Loucy (cell line): ENCODE measurements around the gene CCM2.

ENCODE experiments used
- H2AFZ ChIP-seq: fragments of 200-600 bp; sonication (generic); 2 replicates; pipeline ENCODE4 v1.6.0; 2016; ENCODE audit warnings: antibody characterized with exemption, mild to moderate bottlenecking, low read length, moderate library complexity
- H3F3A ChIP-seq: fragments of 200-600 bp; 2 replicates; pipeline ENCODE4 v1.6.0; 2016; ENCODE audit warnings: antibody characterized with exemption, low read depth, mild to moderate bottlenecking
- H3K27me3 ChIP-seq: fragments of 200-600 bp; sonication (generic); 2 replicates; pipeline ENCODE4 v1.6.1; 2014; ENCODE audit warnings: low read length, mild to moderate bottlenecking; ENCODE audit not compliant: insufficient read depth, poor library complexity, severe bottlenecking
- H3K36me3 ChIP-seq: fragments of 200-600 bp; sonication (generic); 2 replicates; pipeline ENCODE4 v1.6.1; 2016; ENCODE audit warnings: low read length; ENCODE audit not compliant: insufficient read depth
- H3K4me1 ChIP-seq: fragments of 200-600 bp; sonication (generic); 2 replicates; pipeline ENCODE4 v1.5.1; 2014; ENCODE audit warnings: low read length, mild to moderate bottlenecking; ENCODE audit not compliant: insufficient read depth, poor library complexity, severe bottlenecking
- H3K4me2 ChIP-seq: fragments of 200-600 bp; sonication (generic); 2 replicates; pipeline ENCODE4 v1.6.0; 2014; ENCODE audit warnings: antibody characterized with exemption, low read length, low read depth, mild to moderate bottlenecking; ENCODE audit not compliant: poor library complexity, severe bottlenecking
- H3K4me3 ChIP-seq: fragments of 200-600 bp; sonication (generic); 2 replicates; pipeline ENCODE4 v1.5.1; 2014; ENCODE audit warnings: low read length, mild to moderate bottlenecking, mixed read lengths; ENCODE audit not compliant: poor library complexity, severe bottlenecking
- H3K79me2 ChIP-seq: fragments of 200-600 bp; sonication (generic); 2 replicates; pipeline ENCODE4 v1.6.1; 2014; ENCODE audit warnings: low read length; ENCODE audit not compliant: insufficient read depth
- H3K9ac ChIP-seq: fragments of 200-600 bp; sonication (generic); 2 replicates; pipeline ENCODE4 v1.6.0; 2014; ENCODE audit warnings: mild to moderate bottlenecking, low read depth, low read length, moderate library complexity; ENCODE audit not compliant: poor library complexity, severe bottlenecking
- H3K9me2 ChIP-seq: fragments of 200-600 bp; sonication (generic); replicated peaks from 2 replicates; pipeline ENCODE4 v1.6.1; 2016; ENCODE audit warnings: low read depth, low read length, mixed read lengths
- H3K9me3 ChIP-seq: fragments of 200-600 bp; sonication (generic); 2 replicates; pipeline ENCODE4 v1.6.1; 2014; ENCODE audit warnings: mild to moderate bottlenecking, antibody characterized with exemption, low read length, low read depth; ENCODE audit not compliant: insufficient read depth
- H4K20me1 ChIP-seq: fragments of 200-600 bp; sonication (generic); 2 replicates; pipeline ENCODE4 v1.6.0; 2014; ENCODE audit warnings: antibody characterized with exemption, low read length, mild to moderate bottlenecking; ENCODE audit not compliant: insufficient read depth, poor library complexity, severe bottlenecking
- CTCF ChIP-seq: fragments of 200-600 bp; sonication (generic); conservative IDR thresholded peaks from 2 replicates; pipeline ENCODE4 v1.5.1; 2014; ENCODE audit warnings: mild to moderate bottlenecking, antibody characterized with exemption, low read length
- EZH2phosphoT487 ChIP-seq: fragments of 200-600 bp; IDR thresholded peaks from 2 replicates; pipeline ENCODE4 v1.6.1; 2018; ENCODE audit warnings: antibody characterized with exemption, mild to moderate bottlenecking, moderate library complexity, borderline replicate concordance

The CCM2 gene

DNA sequence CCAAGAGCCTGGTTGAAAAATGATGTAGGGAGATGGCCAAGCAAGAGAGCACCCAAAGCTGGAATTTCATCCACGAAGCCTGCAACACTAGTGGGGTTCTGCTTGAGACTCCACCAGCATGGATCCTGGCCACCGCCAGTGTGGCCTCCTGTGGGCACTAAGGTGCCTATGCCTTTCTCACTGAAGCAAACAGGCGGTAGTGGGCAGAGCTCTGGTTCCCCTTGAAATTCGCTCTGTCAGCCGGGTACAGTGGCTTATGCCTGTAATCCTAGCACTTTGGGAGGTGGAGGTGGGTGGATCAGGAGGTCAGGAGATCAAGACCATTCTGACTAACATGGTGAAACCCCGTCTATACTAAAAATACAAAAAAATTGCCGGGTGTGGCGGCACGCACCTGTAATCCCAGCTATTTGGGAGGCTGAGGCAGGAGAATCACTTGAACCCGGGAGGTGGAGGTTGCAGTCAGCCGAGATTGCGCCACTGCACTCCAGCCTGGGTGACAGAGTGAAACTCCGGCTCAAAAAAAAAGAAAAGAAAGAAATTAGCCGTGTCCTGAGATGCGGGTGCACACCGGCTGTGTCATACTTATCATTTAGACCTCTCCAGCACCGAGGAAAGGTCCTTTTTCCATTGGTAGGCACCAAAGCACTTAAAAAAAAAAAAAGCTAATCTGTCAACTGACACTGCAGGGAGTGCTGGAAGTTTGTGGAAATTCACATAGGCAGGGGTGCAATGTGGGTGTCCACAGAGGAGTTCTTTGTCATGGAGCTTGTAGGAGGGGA lies 28.3 kb downstream of the CCM2 start:
- Histone ChIP-seq H4K20me1 (peaks cover 45% of the 10 kb centered on the region), H3K9ac (peak overlapping the region; percentile 98), H3K79me2 (peaks cover 86% of the 10 kb centered on the region), H3K27me3 (no peaks in the 10 kb centered on the region), H2AFZ (no peak overlapping the region), H3K4me1 (peaks cover 57% of the 10 kb centered on the region), H3K9me2 (no peaks in the 10 kb centered on the region), H3K9me3 (peaks cover 3% of the 10 kb centered on the region; the same call in 1 of the 2 replicates), H3K4me2 (peak overlapping the region; percentile 90), H3F3A (peaks cover 7% of the 10 kb centered on the region), H3K4me3 (peak overlapping the region; percentile 92), H3K36me3 (no peaks in the 10 kb centered on the region)
- TF ChIP-seq CTCF (no peak), EZH2phosphoT487 (no peak)

DNA sequence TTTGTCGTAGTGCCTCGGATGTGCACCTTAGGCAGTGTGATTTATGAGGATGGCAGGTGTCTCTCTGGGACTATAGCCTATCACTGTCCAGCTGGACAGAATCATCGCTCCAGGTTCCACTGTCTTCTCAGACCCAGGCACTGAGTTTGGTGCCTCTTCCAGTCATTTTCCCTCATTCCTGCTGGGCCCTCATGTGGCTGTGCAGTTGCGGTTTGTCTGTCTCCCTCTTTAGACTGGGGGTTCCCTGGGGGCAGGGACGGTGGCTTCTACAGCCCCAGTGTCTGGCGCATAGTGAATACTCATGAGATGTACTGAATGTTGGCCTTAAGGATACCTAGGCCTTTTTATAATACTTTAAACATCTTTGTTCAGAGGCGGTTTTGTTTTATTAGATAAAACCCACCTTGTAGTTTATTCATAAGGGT lies 28.9 kb downstream of the CCM2 start:
- peak overlapping the region; percentile 92 for H3K4me3 ChIP-seq
- no peaks in the 10 kb centered on the region for H3K36me3 ChIP-seq
- H3K27me3 ChIP-seq: no peaks in the 10 kb centered on the region
- H3K9me2 ChIP-seq: no peaks in the 10 kb centered on the region
- no peak for TF ChIP-seq EZH2phosphoT487
- no peak for TF ChIP-seq CTCF
- no peak overlapping the region for H2AFZ ChIP-seq
- peaks cover 87% of the 10 kb centered on the region for H3K79me2 ChIP-seq
- peak overlapping the region; percentile 90 for H3K4me2 ChIP-seq
- peaks cover 63% of the 10 kb centered on the region for H3K4me1 ChIP-seq
- peak overlapping the region; percentile 98 for H3K9ac ChIP-seq
- H3F3A ChIP-seq: peaks cover 7% of the 10 kb centered on the region
- H3K9me3 ChIP-seq: peaks cover 3% of the 10 kb centered on the region; the same call in 1 of the 2 replicates
- H4K20me1 ChIP-seq: peaks cover 51% of the 10 kb centered on the region

DNA sequence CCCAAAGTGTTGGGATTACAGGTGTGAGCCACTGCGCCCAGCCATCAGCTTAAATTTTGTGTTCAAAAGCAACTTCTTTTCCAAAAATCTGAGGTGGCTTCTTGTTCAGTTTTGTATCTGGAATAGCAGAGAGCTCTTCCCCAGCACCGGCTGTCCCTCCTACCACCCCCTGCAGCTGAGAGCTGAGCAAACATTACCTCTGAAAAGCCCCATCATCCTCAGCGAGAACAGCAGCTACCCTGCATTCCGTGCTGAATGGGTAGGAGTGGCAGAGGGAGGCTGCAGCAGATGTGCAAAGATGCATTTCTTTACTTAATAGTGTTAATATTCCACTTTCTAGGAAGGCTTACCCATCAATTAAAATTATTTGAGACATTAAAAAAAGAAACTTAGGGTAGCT lies 31.8 kb downstream of the CCM2 start:
- Histone ChIP-seq H4K20me1 (peaks cover 74% of the 10 kb centered on the region), H3K27me3 (no peaks in the 10 kb centered on the region), H3F3A (peaks cover 5% of the 10 kb centered on the region), H3K79me2 (peaks cover 93% of the 10 kb centered on the region), H3K9ac (peak overlapping the region; percentile 65), H3K4me1 (peaks cover 65% of the 10 kb centered on the region), H3K4me2 (peak overlapping the region; percentile 67), H3K9me3 (no peaks in the 10 kb centered on the region), H2AFZ (no peak overlapping the region), H3K9me2 (no peaks in the 10 kb centered on the region), H3K36me3 (no peaks in the 10 kb centered on the region; the same call in 1 of the 2 replicates), H3K4me3 (peak overlapping the region; percentile 69)
- no peak for TF ChIP-seq CTCF
- TF ChIP-seq EZH2phosphoT487: no peak
